ENCODE measurements around the gene PRKCA. TPM values are rescaled to one million over a fixed set of nuclear protein-coding genes. Genes with fewer than 3 reads are reported as not detected.
"Not testable (repeated sequence)": the region's sequence is repeated elsewhere in the genome, so short reads cannot be mapped to it uniquely, and the experiment has no call there.

Gene PRKCA
- total RNA-seq, 1 donor from 2014 or later = 4.3 TPM

- DNase-seq (ENCODE audit: low spot score) = no peak
These were observed 12.2 kb upstream of the PRKCA start for GRCh38 chr17:66290101-66290722.

GRCh38 chr17:66292353-66292752 is 10.1 kb upstream of the PRKCA start:
- DNase-seq (ENCODE audit: low spot score) = no peak

DNA sequence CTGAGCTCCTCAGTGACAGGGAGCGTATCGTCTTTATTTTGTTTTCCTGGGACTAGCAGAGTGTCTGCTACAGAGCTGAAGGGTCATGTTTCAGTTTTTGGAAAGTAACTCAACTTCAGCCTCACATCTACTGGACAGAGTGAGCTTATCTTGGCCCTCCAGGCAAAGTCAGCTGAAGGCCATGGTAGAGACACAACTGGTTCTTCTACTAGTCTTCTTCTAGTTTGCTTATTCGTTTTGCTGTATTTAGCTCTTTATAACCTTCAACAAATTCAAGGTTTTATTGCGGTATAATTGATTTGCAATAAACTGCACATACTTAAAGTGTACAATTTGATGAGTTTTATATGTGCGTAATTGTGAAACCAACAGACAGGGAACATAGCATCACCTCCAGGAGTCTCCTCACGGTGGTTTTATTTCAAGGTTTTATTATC is 6.1 kb upstream of the PRKCA start:
- DNase-seq (ENCODE audit: low spot score) = no peak

GRCh38 chr17:66297443-66297842 is 5.0 kb upstream of the PRKCA start:
- not testable (repeated sequence) for DNase-seq (ENCODE audit: low spot score)

DNA sequence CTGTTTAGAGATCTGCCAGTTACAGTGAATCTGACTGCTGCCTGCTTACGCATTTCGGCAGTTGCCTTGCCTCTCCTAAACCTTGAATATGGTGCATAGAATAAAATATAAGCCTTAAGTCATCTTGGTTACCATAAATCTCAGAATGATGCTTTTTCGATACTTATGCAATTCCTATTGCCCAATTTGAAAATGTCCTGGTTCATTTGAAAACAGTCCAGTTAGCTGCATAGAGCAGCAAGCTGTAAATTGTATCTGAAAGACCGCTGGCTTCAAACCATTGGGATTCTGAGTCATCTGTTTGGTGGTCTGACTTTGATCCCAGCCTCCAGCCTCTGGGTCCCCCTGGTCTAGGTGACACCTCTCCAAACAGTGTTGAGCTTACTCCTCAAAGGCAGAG is 2.7 kb upstream of the PRKCA start:
- no peak for DNase-seq (ENCODE audit: low spot score)

- DNase-seq (ENCODE audit: low spot score) = no peak
These were observed 1.5 kb upstream of the PRKCA start for GRCh38 chr17:66300956-66301355.

GRCh38 chr17:66301367-66301863 is 998 bp upstream of the PRKCA start:
- no peak for DNase-seq (ENCODE audit: low spot score)

GRCh38 chr17:66302761-66303626 is 581 bp downstream of the PRKCA start:
- peak; percentile 48 for DNase-seq (ENCODE audit: low spot score)

DNA sequence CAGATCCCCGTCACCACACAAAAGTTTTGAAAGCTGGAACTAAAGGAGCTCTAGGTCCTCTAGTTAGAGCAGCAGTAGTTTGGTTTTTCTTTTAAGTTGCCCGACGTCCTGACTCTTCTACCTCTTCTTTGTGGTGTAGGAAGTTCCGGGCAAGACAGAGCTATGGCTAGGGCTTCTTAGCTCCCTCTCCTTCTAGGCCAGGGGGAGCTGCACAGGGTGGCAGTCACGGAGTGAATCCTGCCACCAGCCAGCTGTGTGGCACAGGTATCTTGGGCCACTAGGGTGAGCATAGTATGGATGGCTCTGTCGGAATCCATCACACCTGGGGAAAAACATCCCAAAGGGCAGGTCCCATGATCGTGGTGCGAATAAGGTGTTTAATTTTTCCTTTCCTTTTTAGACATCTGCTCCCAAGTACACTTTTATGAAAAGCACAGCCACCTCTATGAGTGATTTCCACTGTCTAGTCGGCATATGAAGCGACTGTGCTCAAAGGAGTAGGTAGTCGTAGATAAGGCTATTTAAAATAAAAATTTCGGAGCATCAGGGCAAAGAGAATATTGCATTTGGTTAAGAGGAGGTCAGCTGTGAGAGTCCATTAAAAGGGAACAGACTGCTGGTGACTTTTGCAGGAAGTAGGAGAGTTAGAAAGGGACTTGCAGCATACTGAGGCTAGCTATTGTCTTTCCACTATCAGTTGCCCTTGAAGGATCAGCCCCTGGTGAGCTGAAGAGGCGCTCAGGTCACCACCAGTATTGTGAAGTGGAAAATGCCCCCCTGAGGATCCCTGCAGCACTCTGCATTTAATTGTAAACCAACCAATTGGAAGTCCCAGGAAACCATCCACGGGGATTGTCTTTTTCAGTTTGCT is 2.1 kb downstream of the PRKCA start:
- DNase-seq (ENCODE audit: low spot score) = no peak

- DNase-seq (ENCODE audit: low spot score) = no peak
These were observed 4.0 kb downstream of the PRKCA start for GRCh38 chr17:66306446-66306845.

DNA sequence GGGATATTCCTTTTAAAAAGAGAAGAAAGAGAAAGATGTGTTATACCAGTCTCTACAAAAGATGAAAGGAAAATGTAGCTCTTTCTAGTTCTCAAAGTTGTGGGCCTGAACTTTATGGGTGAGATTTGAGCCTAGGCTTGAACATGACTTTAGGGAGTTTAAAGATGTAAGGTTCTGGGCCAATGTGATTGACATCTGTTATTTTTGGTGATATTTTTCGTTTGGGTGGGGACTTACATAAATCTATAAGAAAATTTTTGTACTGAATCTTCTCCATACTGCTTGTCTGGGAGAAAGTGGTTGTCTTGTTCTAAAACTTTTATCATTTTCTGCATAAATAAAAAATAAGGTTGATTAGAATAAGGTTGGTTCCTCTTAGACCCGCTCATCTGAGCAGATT is 4.8 kb downstream of the PRKCA start:
- DNase-seq (ENCODE audit: low spot score) = no peak

DNA sequence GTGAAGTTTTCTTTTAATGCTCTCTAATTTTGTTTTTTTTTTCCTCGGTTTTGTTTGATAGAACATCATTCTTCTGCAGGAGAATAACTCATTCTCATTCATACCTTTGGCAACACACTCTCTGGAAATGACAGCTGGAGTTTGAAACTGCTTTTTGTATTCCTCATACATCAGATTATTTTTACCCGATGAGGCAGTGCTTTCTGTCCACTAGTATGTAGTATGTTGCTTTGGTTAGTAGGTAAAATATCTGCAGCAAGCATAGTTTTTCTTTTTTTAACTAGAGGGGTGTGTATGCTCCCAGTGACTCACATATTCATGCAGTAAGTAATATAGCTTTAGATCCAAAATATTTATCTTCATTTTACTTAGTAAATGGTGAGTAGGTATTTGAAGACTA is 6.4 kb downstream of the PRKCA start:
- no peak for DNase-seq (ENCODE audit: low spot score)

DNA sequence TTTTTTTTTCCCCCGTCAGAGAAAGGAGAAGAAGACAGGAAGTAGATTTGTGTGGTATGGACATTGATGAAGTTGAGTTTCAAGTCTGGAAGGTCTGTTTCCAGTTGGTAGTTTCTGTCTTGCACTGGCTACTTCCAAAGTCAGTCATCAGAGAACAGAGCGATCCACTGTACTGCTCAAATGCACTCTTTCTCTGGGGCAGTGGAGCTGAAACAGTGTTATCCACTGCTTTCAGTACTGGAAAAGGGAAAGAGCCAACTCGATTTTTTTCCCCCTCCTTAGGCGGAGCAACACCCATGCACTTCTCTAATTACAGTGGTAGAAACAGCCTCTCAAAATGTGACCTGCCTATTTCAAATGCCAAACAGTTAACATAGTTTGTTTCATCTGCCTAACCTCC is 7.4 kb downstream of the PRKCA start:
- DNase-seq (ENCODE audit: low spot score) = no peak

GRCh38 chr17:66310528-66311148 is 8.2 kb downstream of the PRKCA start:
- no peak for DNase-seq (ENCODE audit: low spot score)

- no peak for DNase-seq (ENCODE audit: low spot score)
These were observed 10.5 kb downstream of the PRKCA start for GRCh38 chr17:66312912-66313311.

DNA sequence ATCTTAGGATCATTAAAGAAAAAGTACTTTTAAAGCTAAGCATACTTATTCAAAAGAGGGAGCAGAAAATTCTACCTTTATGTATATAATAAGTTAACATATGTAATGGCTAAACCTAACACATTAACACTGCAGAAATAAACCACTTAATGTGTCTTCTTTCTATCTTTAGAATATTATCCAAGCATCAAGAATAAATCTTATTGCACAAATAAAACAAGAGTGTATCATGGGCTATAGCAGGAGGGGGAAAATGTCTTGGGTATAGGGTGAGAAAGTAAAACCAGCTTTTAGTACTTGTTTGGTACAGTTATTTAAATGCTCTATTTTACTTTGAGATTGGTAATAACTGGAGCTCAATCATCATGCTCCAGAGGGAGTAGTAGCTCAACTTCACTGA is 10.9 kb downstream of the PRKCA start:
- DNase-seq (ENCODE audit: low spot score) = no peak

DNA sequence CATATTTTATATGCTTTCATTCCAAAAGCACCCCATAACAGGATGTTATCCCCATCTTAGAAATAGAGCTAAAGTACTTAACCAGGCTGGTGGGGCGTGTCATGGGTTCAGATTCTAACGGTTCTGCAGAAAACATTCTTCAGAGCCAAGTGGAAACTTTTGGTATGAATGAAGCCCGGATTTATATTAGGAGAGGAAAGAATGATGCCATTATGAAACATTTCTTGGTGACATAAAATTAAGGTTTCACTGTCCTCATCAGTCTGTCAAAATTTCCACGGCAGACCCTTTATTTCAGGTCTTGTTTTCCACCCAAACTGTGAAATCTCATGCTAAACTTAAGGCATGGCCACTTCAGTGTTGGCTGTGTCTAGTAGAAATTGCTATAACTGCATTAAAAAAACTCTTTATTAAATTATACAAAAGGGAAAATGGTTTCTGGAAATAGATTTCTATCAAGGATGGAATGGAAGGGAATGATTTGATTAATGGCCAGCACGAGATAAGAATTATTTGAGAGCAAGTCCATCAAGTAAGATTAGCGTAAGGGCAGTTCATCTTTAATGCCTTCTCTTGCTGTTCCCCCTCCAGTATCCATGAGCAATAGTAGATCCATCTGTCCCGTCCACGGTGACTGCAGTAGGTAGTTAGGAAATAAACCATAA is 11.7 kb downstream of the PRKCA start:
- no peak for DNase-seq (ENCODE audit: low spot score)

GRCh38 chr17:66317629-66318028 is 15.2 kb downstream of the PRKCA start:
- DNase-seq (ENCODE audit: low spot score) = no peak

DNA sequence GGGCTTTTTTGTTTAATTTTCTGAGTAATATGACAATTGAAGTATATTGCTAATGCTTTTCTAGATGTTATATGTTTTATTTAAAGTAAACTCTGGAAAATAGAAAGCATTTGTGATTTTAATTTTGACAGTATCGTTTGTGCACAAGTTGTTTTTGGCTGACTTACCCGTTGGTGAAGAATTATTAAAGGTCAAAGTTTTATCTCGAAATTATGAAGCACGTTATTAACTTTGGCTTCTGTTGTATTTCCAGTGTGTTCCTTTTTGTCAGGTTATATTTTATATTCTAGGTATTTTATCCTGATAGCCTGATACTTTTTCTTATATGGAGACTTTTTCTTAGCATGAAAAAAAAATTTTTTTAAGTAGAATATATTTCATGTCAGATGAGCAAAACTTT is 16.8 kb downstream of the PRKCA start:
- no peak for DNase-seq (ENCODE audit: low spot score)

GRCh38 chr17:66322764-66323163 is 20.4 kb downstream of the PRKCA start:
- no peak for DNase-seq (ENCODE audit: low spot score)

Data from umbilical cord (tissue), 2 donors.